GOT3 (cell line): ENCODE data around the gene SEPTIN8.

ENCODE experiments used
- DNase-seq: peaks from one replicate; lab custom pipeline; 2025; ENCODE audit warnings: mixed read lengths; lab: John Stamatoyannopoulos, UW

The SEPTIN8 gene

GRCh38 chr5:132782101-132782500 lies 5.1 kb upstream of the SEPTIN8 start:
- no peak for DNase-seq

- no peak for DNase-seq
Measured at GRCh38 chr5:132781029-132781428, 4.0 kb upstream of the SEPTIN8 start.

GRCh38 chr5:132780577-132780976 lies 3.5 kb upstream of the SEPTIN8 start:
- DNase-seq, result no peak

- no peak for DNase-seq
Measured at GRCh38 chr5:132779961-132780360, 2.9 kb upstream of the SEPTIN8 start.

GRCh38 chr5:132778856-132779255 lies 1.8 kb upstream of the SEPTIN8 start:
- DNase-seq, result no peak

GRCh38 chr5:132778129-132778528 lies 1.1 kb upstream of the SEPTIN8 start:
- no peak for DNase-seq

- DNase-seq, result no peak
Measured at GRCh38 chr5:132776938-132777208, 166 bp downstream of the SEPTIN8 start.

GRCh38 chr5:132776131-132776937 lies 705 bp downstream of the SEPTIN8 start:
- no peak for DNase-seq

- DNase-seq, result no peak
Measured at GRCh38 chr5:132775476-132775961, 1.5 kb downstream of the SEPTIN8 start.

- DNase-seq, result no peak
Measured at GRCh38 chr5:132774896-132775295, 2.1 kb downstream of the SEPTIN8 start.

GRCh38 chr5:132774406-132774805 lies 2.6 kb downstream of the SEPTIN8 start:
- no peak for DNase-seq

GRCh38 chr5:132773601-132774355 lies 3.3 kb downstream of the SEPTIN8 start:
- no peak for DNase-seq

- DNase-seq, result no peak
Measured at GRCh38 chr5:132773114-132773513, 3.9 kb downstream of the SEPTIN8 start.

- DNase-seq, result no peak
Measured at GRCh38 chr5:132772291-132773070, 4.6 kb downstream of the SEPTIN8 start.

- DNase-seq, result no peak
Measured at GRCh38 chr5:132771503-132771998, 5.5 kb downstream of the SEPTIN8 start.

- no peak for DNase-seq
Measured at GRCh38 chr5:132770476-132771159, 6.4 kb downstream of the SEPTIN8 start.

GRCh38 chr5:132768485-132768868 lies 8.6 kb downstream of the SEPTIN8 start:
- DNase-seq, result no peak

GRCh38 chr5:132767150-132767549 lies 9.9 kb downstream of the SEPTIN8 start:
- no peak for DNase-seq

- DNase-seq, result no peak
Measured at GRCh38 chr5:132766806-132767055, 10.3 kb downstream of the SEPTIN8 start.

GRCh38 chr5:132766020-132766805 lies 10.8 kb downstream of the SEPTIN8 start:
- DNase-seq, result no peak

GRCh38 chr5:132765311-132766019 lies 11.6 kb downstream of the SEPTIN8 start:
- no peak for DNase-seq
